ENCODE data around the gene CHRNB2. TPM values are rescaled to one million over a fixed set of nuclear protein-coding genes. Genes with fewer than 3 reads are reported as not detected.

Gene CHRNB2
- polyA plus RNA-seq, 3 donors: 0.36 to 0.61 (median 0.56) TPM

Other genes with a start within 250 kb of the CHRNB2 start
- under 1 TPM; 0.09 to 0.21 (median 0.13) TPM for gene AQP10, start 246.7 kb upstream of the CHRNB2 start, polyA plus RNA-seq (ENCODE audit: insufficient read length in 3 of 3)
- 10 to 100 TPM; 26.2 to 30.1 (median 27.2) TPM for gene ATP8B2, start 242.3 kb upstream of the CHRNB2 start, polyA plus RNA-seq (ENCODE audit: insufficient read length in 3 of 3)
- gene IL6R, start 162.4 kb upstream of the CHRNB2 start, polyA plus RNA-seq (ENCODE audit: insufficient read length in 3 of 3): 10 to 100 TPM in 1 of 3 donors, 1 to 10 TPM in 2; 5.9 to 11.0 (median 6.4) TPM
- gene TDRD10, start 65.6 kb upstream of the CHRNB2 start, polyA plus RNA-seq (ENCODE audit: insufficient read length in 3 of 3): 1 to 10 TPM in 2 of 3 donors, under 1 TPM in 1; 1.00 to 1.7 (median 1.7) TPM
- 10 to 100 TPM; 10.2 to 12.4 (median 11.0) TPM for gene SHE, start 65.4 kb upstream of the CHRNB2 start, polyA plus RNA-seq (ENCODE audit: insufficient read length in 3 of 3)
- gene UBE2Q1, start 9.1 kb upstream of the CHRNB2 start, polyA plus RNA-seq (ENCODE audit: insufficient read length in 3 of 3): 100 to 1,000 TPM; 114 to 121 (median 117) TPM
- gene ADAR, start 40.4 kb downstream of the CHRNB2 start, polyA plus RNA-seq (ENCODE audit: insufficient read length in 3 of 3): 100 to 1,000 TPM; 134 to 152 (median 150) TPM